RWPE2 (cell line): ENCODE data around the gene PRKCSH.
"Not testable (repeated sequence)": the region's sequence is repeated elsewhere in the genome, so short reads cannot be mapped to it uniquely, and the experiment has no call there.

Experiments
- ATAC-seq: fragments of 200-7000 bp; cut with Tn5 transposase; 3 replicates; pipeline ENCODE4 v1.9.1; 2021; ENCODE audit warnings: low read depth
- DNase-seq: peaks from one replicate; pipeline ENCODE4 v3.0.0-alpha.2; 2020; ENCODE audit warnings: low spot score
- H3K27ac ChIP-seq: fragments of 450-650 bp; 2 replicates; pipeline ENCODE4 v1.5.1; 2017; ENCODE audit warnings: mild to moderate bottlenecking; ENCODE audit not compliant: poor library complexity, severe bottlenecking
- H3K27me3 ChIP-seq: fragments of 250-450 bp; sonication (Bioruptor Pico); 2 replicates; pipeline ENCODE4 v1.5.1; 2021; ENCODE audit warnings: mild to moderate bottlenecking, moderate library complexity; ENCODE audit not compliant: insufficient read depth, poor library complexity, severe bottlenecking
- H3K36me3 ChIP-seq: fragments of 250-450 bp; sonication (Bioruptor Pico); 2 replicates; pipeline ENCODE4 v1.5.1; 2020; ENCODE audit warnings: low read depth, mild to moderate bottlenecking, moderate library complexity
- H3K4me1 ChIP-seq: fragments of 250-450 bp; sonication (Bioruptor Pico); 2 replicates; pipeline ENCODE4 v1.5.1; 2021; ENCODE audit warnings: mild to moderate bottlenecking, moderate library complexity; ENCODE audit not compliant: insufficient read depth, poor library complexity, severe bottlenecking
- H3K4me3 ChIP-seq: fragments of 250-450 bp; sonication (Bioruptor Pico); 2 replicates; pipeline ENCODE4 v1.5.1; 2021; ENCODE audit warnings: mild to moderate bottlenecking, moderate library complexity; ENCODE audit not compliant: severe bottlenecking
- H3K9me3 ChIP-seq: fragments of 250-450 bp; sonication (Bioruptor Pico); 2 replicates; pipeline ENCODE4 v1.5.1; 2021; ENCODE audit warnings: mild to moderate bottlenecking, moderate library complexity; ENCODE audit not compliant: severe bottlenecking
- TF ChIP-seq, protein P1 (sequence below): fragments of 450-650 bp; IDR thresholded peaks from one replicate; pipeline ENCODE4 v1.5.1; 2017; ENCODE audit warnings: mild to moderate bottlenecking, moderate library complexity; ENCODE audit not compliant: poor library complexity, severe bottlenecking

The PRKCSH gene

DNA sequence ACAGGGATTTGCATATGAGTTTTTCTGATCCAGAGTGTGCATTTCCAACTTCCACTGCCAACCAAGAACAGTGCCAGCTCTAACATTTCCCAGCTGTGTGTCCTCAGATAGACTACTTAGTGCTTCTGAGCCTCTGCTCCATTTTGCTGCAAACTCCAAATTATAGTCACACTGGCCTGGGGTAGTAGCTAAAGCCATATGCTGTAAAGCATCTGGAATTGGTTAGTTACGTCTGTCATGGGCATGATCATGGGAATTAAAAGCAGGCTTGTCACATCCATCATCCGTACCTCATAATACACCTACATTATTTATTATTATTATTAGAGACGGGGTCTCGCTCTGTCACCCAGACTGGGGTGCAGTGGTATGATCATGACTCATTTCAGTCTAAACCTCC lies 38.3 kb downstream of the PRKCSH start:
- Histone ChIP-seq H3K27me3 (no peaks in the 10 kb centered on the region), H3K4me3 (no peak overlapping the region), H3K36me3 (no peaks in the 10 kb centered on the region), H3K27ac (no peak overlapping the region), H3K4me1 (no peaks in the 10 kb centered on the region), H3K9me3 (no peaks in the 10 kb centered on the region)
- DNase-seq (no peak), ATAC-seq (no peak)
- TF ChIP-seq, protein P1, sequence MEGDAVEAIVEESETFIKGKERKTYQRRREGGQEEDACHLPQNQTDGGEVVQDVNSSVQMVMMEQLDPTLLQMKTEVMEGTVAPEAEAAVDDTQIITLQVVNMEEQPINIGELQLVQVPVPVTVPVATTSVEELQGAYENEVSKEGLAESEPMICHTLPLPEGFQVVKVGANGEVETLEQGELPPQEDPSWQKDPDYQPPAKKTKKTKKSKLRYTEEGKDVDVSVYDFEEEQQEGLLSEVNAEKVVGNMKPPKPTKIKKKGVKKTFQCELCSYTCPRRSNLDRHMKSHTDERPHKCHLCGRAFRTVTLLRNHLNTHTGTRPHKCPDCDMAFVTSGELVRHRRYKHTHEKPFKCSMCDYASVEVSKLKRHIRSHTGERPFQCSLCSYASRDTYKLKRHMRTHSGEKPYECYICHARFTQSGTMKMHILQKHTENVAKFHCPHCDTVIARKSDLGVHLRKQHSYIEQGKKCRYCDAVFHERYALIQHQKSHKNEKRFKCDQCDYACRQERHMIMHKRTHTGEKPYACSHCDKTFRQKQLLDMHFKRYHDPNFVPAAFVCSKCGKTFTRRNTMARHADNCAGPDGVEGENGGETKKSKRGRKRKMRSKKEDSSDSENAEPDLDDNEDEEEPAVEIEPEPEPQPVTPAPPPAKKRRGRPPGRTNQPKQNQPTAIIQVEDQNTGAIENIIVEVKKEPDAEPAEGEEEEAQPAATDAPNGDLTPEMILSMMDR, result no peak

DNA sequence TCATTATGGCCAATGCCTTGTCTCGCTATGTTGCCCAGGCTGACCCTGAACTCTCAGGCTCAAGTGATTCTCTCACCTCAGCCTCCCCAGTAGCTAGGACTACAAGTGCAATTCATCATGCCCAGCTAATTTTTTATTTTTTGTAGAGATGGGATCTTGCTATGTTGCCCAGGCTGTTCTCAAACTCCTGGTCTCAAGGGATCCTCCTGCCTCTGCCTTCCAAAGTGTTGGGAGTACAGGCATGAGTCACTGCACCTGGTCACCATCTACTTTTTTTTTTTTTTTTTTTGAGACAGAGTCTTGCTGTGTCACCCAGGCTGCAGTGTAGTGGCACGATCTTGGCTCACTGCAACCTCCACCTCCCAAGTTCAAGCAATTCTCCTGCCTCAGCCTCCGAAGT lies 39.9 kb downstream of the PRKCSH start:
- H3K4me3 ChIP-seq, ATAC-seq, H3K27ac ChIP-seq, H3K36me3 ChIP-seq, H3K27me3 ChIP-seq, H3K4me1 ChIP-seq, H3K9me3 ChIP-seq, DNase-seq: not testable (repeated sequence)

DNA sequence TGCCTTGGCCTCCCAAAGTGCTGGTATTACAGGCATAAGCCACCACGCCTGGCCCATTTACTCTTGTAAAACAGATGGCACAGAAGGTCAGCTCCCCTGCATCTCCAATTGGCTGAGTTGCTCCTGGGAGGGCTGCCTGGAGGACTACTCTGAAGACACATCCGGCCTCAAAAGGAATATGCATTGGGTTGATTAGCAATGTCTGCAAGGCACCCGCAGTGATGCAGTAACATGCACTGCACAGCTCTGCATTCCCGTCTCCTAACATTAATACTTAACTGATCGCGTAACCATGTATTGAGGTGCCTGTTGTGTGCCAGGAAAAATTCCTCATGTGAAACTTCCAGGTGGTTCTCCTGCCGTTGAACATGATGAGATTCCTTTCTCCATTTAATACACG lies 40.4 kb downstream of the PRKCSH start:
- ATAC-seq (no peak), DNase-seq (no peak)
- Histone ChIP-seq H3K36me3 (no peaks in the 10 kb centered on the region), H3K4me1 (no peaks in the 10 kb centered on the region), H3K27ac (no peak overlapping the region), H3K4me3 (no peak overlapping the region), H3K9me3 (no peaks in the 10 kb centered on the region), H3K27me3 (peaks cover 10% of the 10 kb centered on the region)
- TF ChIP-seq, protein P1, result no peak

DNA sequence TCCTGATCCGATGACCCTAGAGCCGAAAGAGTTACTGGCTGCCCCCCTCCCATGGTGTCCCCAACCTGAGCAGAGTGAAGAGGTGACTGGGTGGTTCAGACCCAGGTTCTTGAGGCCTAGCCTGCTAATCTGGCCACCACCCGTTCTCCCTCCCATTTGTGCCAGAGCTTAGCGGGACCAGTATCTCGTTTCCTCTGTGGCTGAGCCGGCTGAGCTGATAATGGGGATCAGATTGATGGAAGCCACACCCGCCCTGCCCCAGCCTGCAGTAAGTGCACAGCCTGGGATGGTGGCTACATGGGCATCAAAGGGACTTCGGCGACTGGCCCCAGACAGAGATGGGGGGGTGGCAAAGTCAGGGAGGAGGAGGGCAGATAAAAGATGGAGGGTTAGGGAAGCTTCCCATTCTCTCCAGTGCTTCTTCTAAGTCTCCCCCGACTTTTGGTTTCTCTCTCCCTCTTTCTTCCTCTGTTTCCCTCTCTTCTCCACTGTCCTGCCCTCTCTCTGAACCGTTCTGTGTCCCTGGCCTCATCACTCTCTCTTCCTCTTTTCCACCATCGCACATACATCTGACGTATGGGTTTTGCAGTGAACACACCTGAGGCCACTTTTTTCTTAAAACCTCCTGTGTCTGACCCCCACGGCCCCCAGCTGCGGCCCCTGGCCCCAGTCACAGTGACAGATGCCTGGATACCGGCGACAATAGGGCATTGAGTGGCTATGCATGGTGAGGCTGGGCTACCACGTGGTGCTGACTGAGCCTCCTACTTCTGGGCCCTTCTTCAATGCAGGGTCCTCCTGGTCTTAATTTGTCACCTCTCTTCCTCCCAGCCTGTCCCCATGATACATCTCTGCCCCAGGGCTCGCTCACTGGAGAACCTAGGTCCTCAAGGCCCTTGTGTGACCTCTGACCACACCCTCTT lies 43.0 kb downstream of the PRKCSH start:
- no peak overlapping the region for H3K27ac ChIP-seq
- ATAC-seq (no peak), DNase-seq (no peak)
- TF ChIP-seq, protein P1, result no peak
- H3K9me3 ChIP-seq, result no peaks in the 10 kb centered on the region
- H3K36me3 ChIP-seq, result no peaks in the 10 kb centered on the region
- H3K4me1 ChIP-seq, result no peaks in the 10 kb centered on the region
- peaks cover 27% of the 10 kb centered on the region for H3K27me3 ChIP-seq
- H3K4me3 ChIP-seq, result no peak overlapping the region

DNA sequence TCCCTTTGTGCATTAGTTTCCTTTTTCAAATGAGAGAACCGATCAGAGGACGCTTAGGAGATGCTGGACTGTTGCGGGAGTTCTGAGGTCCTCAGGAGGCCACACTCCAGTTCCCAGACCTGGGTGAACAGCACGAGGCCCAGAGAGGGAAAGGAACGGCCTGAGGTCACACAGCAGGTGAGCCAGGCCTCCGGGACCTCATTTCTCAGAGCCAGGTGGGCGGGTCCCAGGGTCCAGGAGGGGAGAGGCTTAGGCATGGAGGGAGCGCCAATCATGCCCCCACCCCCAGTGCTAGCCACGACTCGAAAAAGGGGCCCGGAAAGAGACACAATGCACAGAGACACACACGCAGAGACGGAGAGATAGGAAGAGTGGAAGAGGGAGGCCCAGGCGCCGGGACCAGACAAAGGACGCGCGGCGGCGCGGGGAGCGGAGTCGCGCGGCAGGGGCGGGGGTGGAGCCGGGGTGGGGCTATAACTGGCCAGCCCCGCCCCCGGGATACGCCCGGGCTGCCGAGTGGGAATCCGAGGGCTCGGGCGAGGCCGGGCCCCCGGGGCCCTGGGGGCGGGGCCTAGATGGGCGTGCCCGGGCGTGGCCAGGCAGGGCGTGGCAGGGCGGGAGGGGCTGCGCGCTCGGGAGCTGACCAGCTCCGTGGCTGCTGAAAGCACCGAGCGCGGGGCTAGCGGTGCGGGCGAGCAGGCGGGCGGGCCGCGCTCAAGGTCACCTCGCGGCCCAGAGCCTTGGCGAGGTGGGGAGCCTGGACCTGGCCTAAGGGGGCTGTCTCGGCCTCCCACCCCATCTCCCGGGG lies 43.9 kb downstream of the PRKCSH start:
- peaks cover 27% of the 10 kb centered on the region for H3K27me3 ChIP-seq
- no peaks in the 10 kb centered on the region for H3K9me3 ChIP-seq
- TF ChIP-seq, protein P1, result no peak
- H3K36me3 ChIP-seq, result no peaks in the 10 kb centered on the region
- ATAC-seq (no peak), DNase-seq (no peak)
- no peak overlapping the region for H3K4me3 ChIP-seq
- no peak overlapping the region for H3K27ac ChIP-seq
- no peaks in the 10 kb centered on the region for H3K4me1 ChIP-seq
